GM19193 (cell line): ENCODE measurements around the gene MEPCE.
A peak's percentile ranks its signal among the peaks of the same experiment; 100 is the strongest.

Experiments
- POLR2A ChIP-seq: IDR thresholded peaks from 4 replicates; pipeline ENCODE4 v1.6.1; 2011; ENCODE audit not compliant: insufficient read depth, insufficient read length; ENCODE audit errors: extremely low read depth

The MEPCE gene

GRCh38 chr7:100466653-100467605 is 37.3 kb downstream of the MEPCE start:
- no peak for TF ChIP-seq POLR2A

GRCh38 chr7:100467638-100468373 is 38.2 kb downstream of the MEPCE start:
- no peak for TF ChIP-seq POLR2A

GRCh38 chr7:100469227-100470044 is 39.8 kb downstream of the MEPCE start:
- no peak for TF ChIP-seq POLR2A

- TF ChIP-seq POLR2A = no peak
These were observed 41.4 kb downstream of the MEPCE start for GRCh38 chr7:100471021-100471420.

GRCh38 chr7:100472121-100472851 is 42.7 kb downstream of the MEPCE start:
- no peak for TF ChIP-seq POLR2A

- no peak for TF ChIP-seq POLR2A
These were observed 43.3 kb downstream of the MEPCE start for GRCh38 chr7:100472854-100473499.

GRCh38 chr7:100475549-100475948 is 45.9 kb downstream of the MEPCE start:
- TF ChIP-seq POLR2A = no peak

- no peak for TF ChIP-seq POLR2A
These were observed 46.6 kb downstream of the MEPCE start for GRCh38 chr7:100476101-100476780.

GRCh38 chr7:100476903-100477870 is 47.6 kb downstream of the MEPCE start:
- no peak for TF ChIP-seq POLR2A

- no peak for TF ChIP-seq POLR2A
These were observed 48.2 kb downstream of the MEPCE start for GRCh38 chr7:100477871-100478267.

GRCh38 chr7:100478958-100479660 is 49.5 kb downstream of the MEPCE start, which contains the start of gene TSC22D4:
Gene TSC22D4 (minus strand): TSS chr7:100479214. CDS start chr7:100478038, 1,176 bp downstream.
- peak; percentile 80 for TF ChIP-seq POLR2A
